HepG2 (cell line): ENCODE results near the gene POU6F2.

Source experiments
- EP300 ChIP-seq, 3 experiments: sonication (generic) in 1 of 3; formaldehyde crosslinking in 1 of 3; IDR thresholded peaks; 2 replicates each; pipeline versions ENCODE4 v1.5.1 to v1.6.1; 2011 to 2020; ENCODE audit warnings: low read depth in 2 of 3, low read length in 2 of 3, borderline replicate concordance in 1 of 3, improper control_type of control experiment in 1 of 3, mild to moderate bottlenecking in 1 of 3, missing genetic modification reagents in 1 of 3, moderate library complexity in 1 of 3
- TOPORS ChIP-seq: sonication (generic); formaldehyde crosslinking; IDR thresholded peaks from 2 replicates; pipeline ENCODE4 v1.8.0; 2023; ENCODE audit warnings: mild to moderate bottlenecking, missing genetic modification reagents
- ZFYVE20 ChIP-seq: sonication (generic); formaldehyde crosslinking; IDR thresholded peaks from 2 replicates; pipeline ENCODE4 v1.8.0; 2023; ENCODE audit warnings: low read depth, mild to moderate bottlenecking, moderate library complexity, missing genetic modification reagents, borderline replicate concordance
- TF ChIP-seq, protein P1 (sequence below): sonication (generic); formaldehyde crosslinking; IDR thresholded peaks from 2 replicates; pipeline ENCODE4 v1.5.0; 2020; ENCODE audit warnings: mild to moderate bottlenecking, missing genetic modification reagents, moderate library complexity

DNA sequence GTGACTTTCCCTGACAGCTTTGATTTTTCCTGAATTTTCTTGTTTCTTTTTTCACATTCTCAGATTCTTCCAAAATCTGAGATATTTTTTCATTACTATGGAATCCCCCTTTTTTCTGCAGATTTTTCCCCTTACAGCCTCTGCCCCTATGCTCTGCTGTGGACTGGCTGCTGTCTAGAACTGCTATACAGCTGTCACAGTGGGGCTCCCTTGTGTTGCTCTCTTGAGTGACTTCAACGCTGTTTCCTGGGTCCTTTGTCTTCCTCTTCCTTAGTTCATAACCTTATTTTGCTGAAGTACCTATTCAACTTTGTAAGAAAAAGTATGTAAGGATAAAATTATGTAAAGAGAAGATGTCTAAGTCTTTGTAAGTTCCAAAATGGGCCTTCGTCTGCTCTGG lies 354.4 kb downstream of the POU6F2 start:
- TF ChIP-seq, protein P1, sequence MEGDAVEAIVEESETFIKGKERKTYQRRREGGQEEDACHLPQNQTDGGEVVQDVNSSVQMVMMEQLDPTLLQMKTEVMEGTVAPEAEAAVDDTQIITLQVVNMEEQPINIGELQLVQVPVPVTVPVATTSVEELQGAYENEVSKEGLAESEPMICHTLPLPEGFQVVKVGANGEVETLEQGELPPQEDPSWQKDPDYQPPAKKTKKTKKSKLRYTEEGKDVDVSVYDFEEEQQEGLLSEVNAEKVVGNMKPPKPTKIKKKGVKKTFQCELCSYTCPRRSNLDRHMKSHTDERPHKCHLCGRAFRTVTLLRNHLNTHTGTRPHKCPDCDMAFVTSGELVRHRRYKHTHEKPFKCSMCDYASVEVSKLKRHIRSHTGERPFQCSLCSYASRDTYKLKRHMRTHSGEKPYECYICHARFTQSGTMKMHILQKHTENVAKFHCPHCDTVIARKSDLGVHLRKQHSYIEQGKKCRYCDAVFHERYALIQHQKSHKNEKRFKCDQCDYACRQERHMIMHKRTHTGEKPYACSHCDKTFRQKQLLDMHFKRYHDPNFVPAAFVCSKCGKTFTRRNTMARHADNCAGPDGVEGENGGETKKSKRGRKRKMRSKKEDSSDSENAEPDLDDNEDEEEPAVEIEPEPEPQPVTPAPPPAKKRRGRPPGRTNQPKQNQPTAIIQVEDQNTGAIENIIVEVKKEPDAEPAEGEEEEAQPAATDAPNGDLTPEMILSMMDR (CRISPR knock-in tag) = no peak
- no peak for TF ChIP-seq TOPORS (CRISPR knock-in tag)
- no peak for TF ChIP-seq EP300 (IDR thresholded peaks at IDR 0.05; ENCODE audit: low read depth in 2 of 2, low read length in 2 of 2)
- TF ChIP-seq EP300 (CRISPR knock-in tag; IDR thresholded peaks at IDR 0.05; ENCODE audit: borderline replicate concordance) = no peak
- no peak for TF ChIP-seq ZFYVE20 (CRISPR knock-in tag)
